Subcutaneous abdominal adipose tissue (tissue), 5 donors: ENCODE measurements around the gene LYRM4.

Experiments used
- H3K27ac ChIP-seq: one replicate; pipeline ENCODE4 v1.7.0; 2013; ENCODE audit warnings: low read depth, mild to moderate bottlenecking, inconsistent platforms, low read length, moderate library complexity
- H3K27me3 ChIP-seq, 5 donors: one replicate each; pipeline ENCODE4 v1.7.0; 2013; ENCODE audit warnings: low read length in 5 of 5, inconsistent platforms in 1 of 5; ENCODE audit not compliant: control insufficient read depth in 5 of 5, insufficient read depth in 4 of 5
- H3K36me3 ChIP-seq, 5 donors: one replicate each; pipeline ENCODE4 v1.7.0; 2013; ENCODE audit warnings: low read length in 5 of 5; ENCODE audit not compliant: control insufficient read depth in 5 of 5, insufficient read depth in 5 of 5
- H3K4me1 ChIP-seq, 5 donors: one replicate each; pipeline ENCODE4 v1.7.0; 2013; ENCODE audit warnings: low read length in 5 of 5, mild to moderate bottlenecking in 3 of 5, moderate library complexity in 1 of 5; ENCODE audit not compliant: control insufficient read depth in 5 of 5, insufficient read depth in 5 of 5
- H3K4me3 ChIP-seq, 5 donors: one replicate each; pipeline ENCODE4 v1.7.0; 2013; ENCODE audit warnings: low read length in 5 of 5, low read depth in 1 of 5
- H3K9ac ChIP-seq, 5 donors: one replicate each; pipeline ENCODE4 v1.7.0; 2013; ENCODE audit warnings: low read length in 5 of 5, mild to moderate bottlenecking in 4 of 5, moderate library complexity in 3 of 5
- H3K9me3 ChIP-seq, 5 donors: one replicate each; pipeline ENCODE4 v1.7.0; 2013; ENCODE audit warnings: low read length in 5 of 5; ENCODE audit not compliant: control insufficient read depth in 5 of 5
- donor health status: healthy.
- donor health status: healthy.
- donor health status: healthy.
- donor health status: healthy.
- donor health status: healthy.

LYRM4 gene

DNA sequence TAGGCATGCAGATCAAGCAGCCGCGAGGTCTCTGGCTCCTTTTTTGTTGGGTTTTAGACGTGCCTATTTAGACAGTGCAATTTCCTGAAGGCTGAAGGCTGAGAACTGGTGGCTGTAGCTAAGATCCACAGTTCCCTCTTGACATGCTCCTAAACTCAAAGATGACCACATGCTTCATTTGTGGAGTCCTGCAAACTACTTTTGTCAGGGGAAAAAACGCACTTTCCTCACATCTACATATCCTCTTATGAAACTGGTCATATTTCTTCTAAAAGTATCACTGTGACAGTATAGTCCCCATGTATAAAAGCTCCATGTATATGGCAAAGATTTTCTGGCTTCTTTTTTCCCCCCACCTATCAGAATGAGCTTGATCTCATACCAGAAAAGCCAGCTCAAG lies 30.7 kb downstream of the LYRM4 start:
- Histone ChIP-seq H3K4me3 (no peak overlapping the region), H3K9me3 (no peaks in the 10 kb centered on the region), H3K9ac (no peak overlapping the region), H3K27ac (no peak overlapping the region), H3K27me3 (no peaks in the 10 kb centered on the region), H3K4me1 (peaks cover 0 to 7% (median 0%) of the 10 kb centered on the region in 5 donors), H3K36me3 (no peaks in the 10 kb centered on the region)

DNA sequence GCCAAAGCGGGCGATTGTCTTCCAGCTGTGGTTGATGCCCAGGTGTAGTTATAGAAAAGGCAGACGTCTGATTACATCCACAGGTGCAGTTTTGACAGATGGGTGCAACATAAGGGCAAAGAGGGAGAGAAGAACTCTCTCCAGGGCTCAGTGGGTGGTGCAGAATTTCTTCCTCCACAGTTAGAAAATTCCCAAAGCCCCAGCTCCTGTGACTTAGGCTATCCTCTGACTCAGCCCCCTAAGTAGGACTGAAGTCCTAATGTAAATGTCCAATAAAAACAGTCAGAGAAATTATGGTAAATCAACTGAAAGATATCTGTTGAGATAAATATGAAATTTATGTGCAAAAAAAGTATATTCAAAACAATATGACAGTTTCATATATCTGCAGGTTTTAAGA lies 31.4 kb downstream of the LYRM4 start:
- H3K9me3 ChIP-seq, result no peaks in the 10 kb centered on the region
- H3K4me1 ChIP-seq, result peaks cover 0 to 7% (median 0%) of the 10 kb centered on the region in 5 donors
- H3K36me3 ChIP-seq, result no peaks in the 10 kb centered on the region
- no peaks in the 10 kb centered on the region for H3K27me3 ChIP-seq
- H3K9ac ChIP-seq, result no peak overlapping the region
- no peak overlapping the region for H3K27ac ChIP-seq
- H3K4me3 ChIP-seq, result no peak overlapping the region

DNA sequence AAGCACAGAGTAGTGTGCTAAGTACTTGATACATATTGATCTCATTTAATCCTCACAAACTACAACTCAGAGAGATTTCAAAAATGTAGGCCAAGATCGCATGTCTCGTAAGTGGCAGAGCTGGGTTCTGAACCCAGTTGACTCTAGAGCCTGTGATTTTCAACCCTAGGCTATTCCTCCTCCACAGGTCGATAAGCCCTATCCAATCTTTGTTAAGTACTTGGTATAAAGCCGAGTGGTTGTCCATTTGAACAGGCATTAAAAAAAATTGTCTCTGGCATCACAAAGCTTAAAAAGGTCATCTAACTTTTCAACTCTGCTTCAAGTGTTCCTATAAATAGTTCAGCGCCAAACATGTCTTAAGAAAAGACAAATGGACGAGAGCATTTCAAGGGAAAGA lies 37.4 kb downstream of the LYRM4 start:
- no peaks in the 10 kb centered on the region for H3K36me3 ChIP-seq
- no peaks in the 10 kb centered on the region for H3K9me3 ChIP-seq
- H3K4me3 ChIP-seq, result no peak overlapping the region
- no peak overlapping the region for H3K27ac ChIP-seq
- H3K9ac ChIP-seq, result no peak overlapping the region
- no peaks in the 10 kb centered on the region for H3K4me1 ChIP-seq
- H3K27me3 ChIP-seq, result no peaks in the 10 kb centered on the region

DNA sequence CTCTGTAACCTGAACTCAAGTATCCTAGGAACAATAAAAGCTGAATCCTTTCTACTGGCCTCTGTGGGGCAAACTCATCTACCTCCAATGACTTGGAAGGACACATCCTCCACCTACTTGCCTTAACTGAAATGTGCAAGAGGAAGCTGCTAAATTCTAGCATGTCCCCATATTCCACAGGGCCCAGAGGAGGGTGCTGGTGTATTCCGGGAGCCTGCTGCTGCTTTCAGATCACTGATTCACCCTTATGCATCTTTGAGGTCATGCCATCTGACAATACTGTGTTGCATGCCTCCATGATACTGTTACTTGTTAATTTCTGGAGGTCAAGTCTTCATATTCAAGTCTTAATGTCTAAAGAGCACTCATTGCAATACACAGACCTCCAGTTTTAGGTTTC lies 40.3 kb downstream of the LYRM4 start:
- H3K9ac ChIP-seq, result no peak overlapping the region
- H3K27me3 ChIP-seq, result no peaks in the 10 kb centered on the region
- peaks cover 0 to 4% (median 3%) of the 10 kb centered on the region in 5 donors for H3K36me3 ChIP-seq
- H3K4me1 ChIP-seq, result no peaks in the 10 kb centered on the region
- no peaks in the 10 kb centered on the region for H3K9me3 ChIP-seq
- H3K27ac ChIP-seq, result no peak overlapping the region
- no peak overlapping the region for H3K4me3 ChIP-seq

DNA sequence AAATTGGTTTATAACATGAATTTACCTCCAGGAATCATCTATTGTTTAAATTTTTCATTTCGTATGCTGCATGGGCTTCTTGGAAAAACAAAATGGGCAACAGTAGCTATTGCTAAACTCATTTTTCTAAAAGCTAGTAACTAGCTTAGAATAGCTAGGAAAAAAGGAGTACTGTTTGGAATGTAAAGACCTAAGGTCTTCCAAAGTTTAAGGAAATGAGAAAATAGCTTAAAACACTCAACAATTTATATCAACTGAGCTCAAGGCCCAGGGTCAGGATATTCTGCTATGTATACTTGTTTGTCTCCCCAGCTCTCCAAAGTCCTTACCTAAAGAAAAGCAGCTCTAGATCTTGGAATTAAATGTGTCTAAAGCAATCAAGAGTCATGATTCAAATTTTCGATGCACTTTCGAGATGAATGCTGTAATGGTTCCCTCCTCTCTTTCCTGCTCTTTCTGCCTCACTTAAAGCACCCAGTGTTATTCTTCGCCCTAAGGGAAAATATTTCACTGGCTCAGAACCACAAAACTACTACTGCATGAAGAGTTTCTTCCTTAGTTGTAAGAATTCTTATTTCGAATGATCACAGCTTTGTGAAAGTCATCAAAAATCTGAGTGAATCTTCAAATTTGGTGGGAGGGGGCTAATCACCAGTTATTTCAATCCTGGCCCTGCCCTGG lies 41.6 kb downstream of the LYRM4 start:
- no peak overlapping the region for H3K4me3 ChIP-seq
- no peaks in the 10 kb centered on the region for H3K4me1 ChIP-seq
- no peak overlapping the region for H3K27ac ChIP-seq
- H3K36me3 ChIP-seq, result peaks cover 0 to 9% (median 3%) of the 10 kb centered on the region in 5 donors
- H3K9me3 ChIP-seq, result no peaks in the 10 kb centered on the region
- no peak overlapping the region for H3K9ac ChIP-seq
- H3K27me3 ChIP-seq, result no peaks in the 10 kb centered on the region

DNA sequence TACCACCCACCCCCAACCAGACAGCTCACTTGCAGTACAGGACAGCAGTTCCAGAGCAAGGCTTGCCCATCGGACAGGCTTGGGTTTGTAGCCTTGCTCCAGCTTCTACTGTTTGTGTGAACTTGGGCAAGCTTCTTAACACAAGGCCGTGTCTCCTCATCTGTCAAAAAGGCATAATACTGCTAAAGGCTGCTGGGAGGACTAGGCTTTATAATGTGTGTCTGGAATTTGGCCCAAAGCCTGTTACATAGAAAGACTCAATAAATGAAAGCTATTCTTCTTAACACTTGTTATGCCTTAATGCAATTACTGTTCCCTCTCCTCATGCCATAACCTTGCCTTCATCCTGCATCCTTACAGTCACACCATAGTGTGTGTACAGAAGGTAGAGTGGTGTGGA lies 43.4 kb downstream of the LYRM4 start:
- Histone ChIP-seq H3K27ac (no peak overlapping the region), H3K27me3 (no peaks in the 10 kb centered on the region), H3K4me1 (no peaks in the 10 kb centered on the region), H3K36me3 (peaks cover 0 to 25% (median 12%) of the 10 kb centered on the region in 5 donors), H3K9ac (no peak overlapping the region), H3K4me3 (no peak overlapping the region), H3K9me3 (no peaks in the 10 kb centered on the region)

DNA sequence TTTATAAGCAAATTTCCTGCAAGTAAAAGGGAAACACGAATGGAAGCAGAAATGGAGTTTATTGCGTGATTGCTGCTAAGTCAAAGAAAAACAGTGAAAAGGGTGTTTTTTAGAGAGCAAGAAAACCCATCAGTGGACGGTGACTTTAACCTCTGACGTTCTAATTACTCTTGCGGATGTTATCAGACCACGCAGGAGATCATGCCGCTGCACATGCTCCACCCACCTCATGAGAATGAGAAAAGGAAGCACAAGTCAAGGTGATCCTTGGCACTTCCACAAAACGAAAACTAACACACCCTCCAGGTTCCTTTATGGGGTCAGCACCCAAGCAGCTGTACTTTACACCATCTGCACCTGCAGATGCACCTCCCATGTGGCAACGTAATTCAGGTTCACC lies 45.0 kb downstream of the LYRM4 start:
- Histone ChIP-seq H3K36me3 (peaks cover 0 to 25% (median 12%) of the 10 kb centered on the region in 5 donors), H3K27ac (no peak overlapping the region), H3K4me1 (no peaks in the 10 kb centered on the region), H3K27me3 (no peaks in the 10 kb centered on the region), H3K4me3 (no peak overlapping the region), H3K9ac (no peak overlapping the region), H3K9me3 (no peaks in the 10 kb centered on the region)

DNA sequence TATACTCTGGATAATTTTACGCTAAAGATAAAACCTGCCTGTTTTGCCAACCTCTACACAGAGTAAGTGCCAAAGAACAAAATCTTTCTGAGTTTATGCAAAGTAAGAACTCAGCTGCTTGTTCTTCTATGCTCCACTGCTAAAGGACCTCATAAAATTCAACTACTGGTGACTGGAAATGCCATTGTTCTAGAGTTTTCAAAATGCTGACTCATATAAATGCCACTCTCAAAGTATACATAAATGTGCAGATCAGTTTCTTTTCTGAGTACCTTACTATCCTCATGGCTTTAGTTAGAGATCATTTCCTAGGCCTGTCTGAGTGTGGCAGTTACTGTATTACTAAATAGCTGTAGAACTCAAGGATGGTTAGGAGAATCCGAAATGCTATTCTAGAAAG lies 45.6 kb downstream of the LYRM4 start:
- H3K9ac ChIP-seq, result no peak overlapping the region
- H3K4me1 ChIP-seq, result no peaks in the 10 kb centered on the region
- H3K9me3 ChIP-seq, result no peaks in the 10 kb centered on the region
- no peak overlapping the region for H3K4me3 ChIP-seq
- no peaks in the 10 kb centered on the region for H3K27me3 ChIP-seq
- peaks cover 0 to 25% (median 12%) of the 10 kb centered on the region in 5 donors for H3K36me3 ChIP-seq
- H3K27ac ChIP-seq, result no peak overlapping the region

DNA sequence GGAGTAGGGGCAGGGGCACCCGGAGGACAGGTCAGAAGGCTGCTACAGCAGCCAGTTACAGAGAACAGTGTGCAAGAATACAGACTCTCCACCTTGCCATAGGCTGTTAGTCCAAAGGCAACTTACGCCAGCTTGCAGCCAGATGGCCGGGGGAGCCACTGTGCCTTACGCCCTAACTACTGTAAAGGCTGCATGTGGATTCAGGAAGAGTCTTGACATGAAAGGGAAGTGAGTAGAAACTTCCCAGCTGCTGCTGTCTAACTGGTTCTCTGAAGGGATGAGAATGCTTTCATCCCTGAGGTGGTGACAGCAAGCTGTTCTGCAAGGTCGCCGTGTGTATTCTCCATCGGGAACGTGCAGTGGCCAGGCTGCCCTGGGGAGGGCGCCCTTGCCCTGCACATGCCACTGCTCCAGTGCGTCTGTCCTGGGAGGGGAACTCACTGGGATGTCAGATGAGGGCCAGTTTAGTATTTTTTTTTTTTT lies 46.1 kb downstream of the LYRM4 start:
- Histone ChIP-seq H3K36me3 (peaks cover 0 to 25% (median 12%) of the 10 kb centered on the region in 5 donors), H3K27me3 (no peaks in the 10 kb centered on the region), H3K4me1 (no peaks in the 10 kb centered on the region), H3K27ac (no peak overlapping the region), H3K9ac (no peak overlapping the region), H3K4me3 (no peak overlapping the region), H3K9me3 (no peaks in the 10 kb centered on the region)

DNA sequence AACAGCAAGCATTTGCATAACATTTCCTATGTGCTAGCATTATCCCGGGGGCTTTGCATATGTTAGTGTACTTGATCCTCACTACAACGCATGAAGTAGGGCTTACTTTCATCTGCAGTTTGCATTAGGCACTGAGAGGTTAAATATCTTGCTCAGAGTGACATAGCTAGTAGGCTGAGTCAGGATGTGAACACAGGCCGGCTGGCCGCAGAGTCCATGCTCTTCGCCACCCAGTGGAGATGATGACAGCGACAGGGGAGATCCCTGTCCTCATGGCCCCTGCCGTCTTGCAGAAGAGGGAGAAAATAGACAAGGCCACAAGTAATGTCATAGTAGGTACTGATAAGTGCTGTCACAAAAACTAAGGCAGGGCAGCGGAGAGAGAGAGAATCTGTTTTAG lies 46.9 kb downstream of the LYRM4 start:
- H3K4me1 ChIP-seq, result no peaks in the 10 kb centered on the region
- no peaks in the 10 kb centered on the region for H3K27me3 ChIP-seq
- peaks cover 0 to 25% (median 12%) of the 10 kb centered on the region in 5 donors for H3K36me3 ChIP-seq
- no peak overlapping the region for H3K27ac ChIP-seq
- no peak overlapping the region for H3K9ac ChIP-seq
- H3K9me3 ChIP-seq, result no peaks in the 10 kb centered on the region
- H3K4me3 ChIP-seq, result no peak overlapping the region
